ENCODE data around the gene UBTD1.

- TF ChIP-seq CTCF (IDR thresholded peaks at IDR 0.05) (no peak), POLR2AphosphoS5 (IDR thresholded peaks at IDR 0.05) (no peak)
Observed at GRCh38 chr10:97466755-97467154, 32.0 kb upstream of the UBTD1 start.
